RWPE1 (cell line): ENCODE measurements around the gene RAB40C.
"Not testable (repeated sequence)": the region's sequence is repeated elsewhere in the genome, so short reads cannot be mapped to it uniquely, and the experiment has no call there.

ENCODE experiments used
- CTCF ChIA-PET: fragments of 350-600 bp; sonication (Branson Sonifier 250); formaldehyde crosslinking; extraction: SDS; loops from one replicate; lab custom pipeline; 2021; lab: Yijun Ruan, JAX
- POLR2A ChIA-PET: fragments of 400-600 bp; formaldehyde crosslinking; extraction: SDS; loops from one replicate; lab custom pipeline; 2020; ENCODE audit warnings: antibody characterized with exemption; ENCODE audit not compliant: low non-redundant PET; lab: Yijun Ruan, JAX
- DNase-seq: peaks from one replicate; pipeline ENCODE4 v3.0.0; 2012; ENCODE audit warnings: low spot score
- H3K27ac ChIP-seq: fragments of 450-650 bp; 2 replicates; pipeline ENCODE4 v1.5.1; 2017
- CTCF ChIP-seq: fragments of 450-650 bp; conservative IDR thresholded peaks from 2 replicates; pipeline ENCODE4 v1.5.1; 2017; ENCODE audit warnings: low read depth, mild to moderate bottlenecking

Gene RAB40C

GRCh38 chr16:592518-593306, 2.8 kb downstream of the RAB40C start:
- peak; percentile 87 for DNase-seq
- POLR2A ChIA-PET = interaction anchor here (0.6 to 2.0 kb wide), 3 partner anchors 38 to 239 kb away, joined by 3 to 4 read pairs (median 3); partner anchors contain the start of genes METTL26 and WFIKKN1
- peak overlapping the region; percentile 95 for H3K27ac ChIP-seq
- TF ChIP-seq CTCF = peak; percentile 90
- CTCF ChIA-PET = interaction anchor here (0.6 to 2.3 kb wide), 16 partner anchors 8 to 1665 kb away, joined by 3 to 17 read pairs (median 5); partner anchors contain the start of genes JMJD8, METTL26 and WFIKKN1

- CTCF ChIA-PET = interaction anchor here (1.4 to 2.3 kb wide), 5 partner anchors 8 to 50 kb away, joined by 4 to 17 read pairs (median 9); partner anchors contain the start of gene WFIKKN1
- TF ChIP-seq CTCF = no peak
- POLR2A ChIA-PET = interaction anchor here (0.9 to 2.0 kb wide), 2 partner anchors 38 to 43 kb away, joined by 3 to 4 read pairs; partner anchors contain the start of genes METTL26 and WFIKKN1
- H3K27ac ChIP-seq = peak overlapping the region; percentile 95
- DNase-seq = peak; percentile 33
Observed at GRCh38 chr16:593406-593805, 3.5 kb downstream of the RAB40C start.

GRCh38 chr16:593807-594206, 3.9 kb downstream of the RAB40C start:
- no peak for DNase-seq
- TF ChIP-seq CTCF = no peak
- ChIA-PET POLR2A (interaction anchor here (0.9 to 2.0 kb wide), 2 partner anchors 37 to 42 kb away, joined by 3 to 4 read pairs; partner anchors contain the start of genes METTL26 and WFIKKN1), CTCF (interaction anchor here (1.9 to 2.3 kb wide), 2 partner anchors 27 to 37 kb away, joined by 9 to 17 read pairs; partner anchors contain the start of gene WFIKKN1)
- H3K27ac ChIP-seq = peak overlapping the region; percentile 95

GRCh38 chr16:595094-595528, 5.2 kb downstream of the RAB40C start:
- ChIA-PET POLR2A (no interaction called here), CTCF (no interaction called here)
- no peak for TF ChIP-seq CTCF
- no peak overlapping the region; the same call in 1 of the 2 replicates for H3K27ac ChIP-seq
- no peak for DNase-seq

GRCh38 chr16:595942-596735, 6.3 kb downstream of the RAB40C start:
- POLR2A ChIA-PET = no interaction called here
- CTCF ChIA-PET = interaction anchor here (0.6 kb wide), 1 partner anchor 113 kb away, joined by 5 read pairs; no protein-coding TSS in a partner anchor
- H3K27ac ChIP-seq = peak overlapping the region; percentile 27; the same call in 1 of the 2 replicates
- no peak for TF ChIP-seq CTCF
- DNase-seq = no peak

GRCh38 chr16:596736-597060, 6.8 kb downstream of the RAB40C start:
- TF ChIP-seq CTCF = no peak
- POLR2A ChIA-PET = no interaction called here
- H3K27ac ChIP-seq = peak overlapping the region; percentile 27; the same call in 1 of the 2 replicates
- CTCF ChIA-PET = no interaction called here
- DNase-seq = no peak

GRCh38 chr16:597655-598054, 7.8 kb downstream of the RAB40C start:
- DNase-seq, CTCF ChIA-PET, H3K27ac ChIP-seq, POLR2A ChIA-PET: not testable (repeated sequence)
